Activated naive CD8-positive, alpha-beta T cell treated with anti-CD3 and anti-CD28 coated beads, Interleukin-2, amount 10 ng/mL, durations not matched to agents 7 days and 5 days (primary cell): ENCODE measurements around the gene EPAS1. TPM values are rescaled to one million over a fixed set of nuclear protein-coding genes. Genes with fewer than 3 reads are reported as not detected.
"Not testable (repeated sequence)": the region's sequence is repeated elsewhere in the genome, so short reads cannot be mapped to it uniquely, and the experiment has no call there.

Experiments used
- ATAC-seq: fragments of 150-1000 bp; cut with Tn5 transposase; one replicate; pipeline ENCODE4 v1.10.0; 2021; ENCODE audit warnings: low read depth, moderate library complexity
- POLR2A ChIA-PET: fragments of 350-600 bp; sonication (Branson Sonifier 250); formaldehyde crosslinking; loops from one replicate; lab custom pipeline; 2021; ENCODE audit warnings: antibody characterized with exemption; lab: Charles Lee
- DNase-seq: peaks from one replicate; pipeline ENCODE4 v3.0.0; 2021
- H3K27ac Mint-ChIP-seq: one replicate; pipeline ENCODE4 v1.8.0; 2022; ENCODE audit warnings: mild to moderate bottlenecking, mixed read lengths
- H3K27me3 Mint-ChIP-seq: one replicate; pipeline ENCODE4 v1.8.0; 2022; ENCODE audit warnings: mild to moderate bottlenecking, moderate library complexity, mixed read lengths
- H3K36me3 Mint-ChIP-seq: one replicate; pipeline ENCODE4 v1.8.0; 2021; ENCODE audit warnings: mild to moderate bottlenecking, mixed read lengths
- H3K4me1 Mint-ChIP-seq: one replicate; pipeline ENCODE4 v1.8.0; 2021; ENCODE audit warnings: mixed read lengths
- H3K4me3 Mint-ChIP-seq: one replicate; pipeline ENCODE4 v1.8.0; 2022; ENCODE audit warnings: mild to moderate bottlenecking, moderate library complexity, mixed read lengths
- H3K9me3 Mint-ChIP-seq: one replicate; pipeline ENCODE4 v1.8.0; 2021; ENCODE audit warnings: mixed read lengths
- total RNA-seq, 2 experiments: library from RNA; stranded (reverse); gene quantifications; one replicate each; pipeline ENCODE4 v1.2.3, GENCODE V29; 2021

EPAS1 gene
- total RNA-seq, 2 experiments from 2014 or later = 11.7 to 13.1 TPM

DNA sequence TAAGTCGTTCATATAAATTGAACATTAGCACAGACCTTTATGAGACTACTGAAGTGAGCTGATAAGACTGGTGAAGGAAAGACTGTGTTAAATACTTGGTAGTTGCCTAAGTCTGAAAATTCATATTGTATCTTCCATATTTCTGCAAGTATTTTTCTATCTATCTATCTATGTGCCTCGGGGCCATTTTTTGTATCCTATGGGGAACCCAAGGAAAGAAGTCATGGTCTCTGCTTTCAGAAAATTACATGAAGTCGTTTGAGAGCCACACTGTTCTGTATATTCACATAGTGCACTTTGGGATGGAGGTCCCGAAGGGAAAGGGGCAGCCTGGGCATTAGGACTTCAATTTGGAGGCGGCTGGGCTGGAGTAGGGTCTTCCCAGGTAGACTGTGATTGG is 89.6 kb downstream of the EPAS1 start:
- H3K27me3 Mint-ChIP-seq = peaks cover 5% of the 10 kb centered on the region
- no peaks in the 10 kb centered on the region for H3K36me3 Mint-ChIP-seq
- POLR2A ChIA-PET = no interaction called here
- no peak overlapping the region for H3K27ac Mint-ChIP-seq
- H3K9me3 Mint-ChIP-seq = no peaks in the 10 kb centered on the region
- no peak overlapping the region for H3K4me3 Mint-ChIP-seq
- DNase-seq (no peak), ATAC-seq (no peak)
- H3K4me1 Mint-ChIP-seq = peaks cover 3% of the 10 kb centered on the region

DNA sequence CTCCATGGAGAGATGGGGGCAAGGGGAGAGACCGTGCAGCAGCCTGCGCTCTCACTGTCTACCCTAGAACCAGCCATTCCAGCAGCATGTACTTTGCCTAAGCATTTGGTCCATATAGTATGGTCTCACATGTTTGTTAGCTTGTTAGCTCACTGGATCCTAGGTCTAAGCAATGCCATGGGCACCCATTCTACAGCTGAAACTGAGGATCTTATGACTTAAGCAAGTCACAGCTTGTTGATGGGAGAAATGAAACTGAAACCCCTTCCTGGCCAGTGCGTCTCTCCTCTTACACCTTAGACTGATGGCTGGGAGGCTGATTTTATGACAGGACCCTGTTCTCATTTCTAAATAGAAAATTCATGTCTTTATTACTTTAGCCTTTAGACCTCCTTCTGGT is 90.1 kb downstream of the EPAS1 start:
- POLR2A ChIA-PET = no interaction called here
- ATAC-seq (peak; percentile 36), DNase-seq (no peak)
- H3K27ac Mint-ChIP-seq = no peak overlapping the region
- H3K4me3 Mint-ChIP-seq = no peak overlapping the region
- peaks cover 5% of the 10 kb centered on the region for H3K27me3 Mint-ChIP-seq
- no peaks in the 10 kb centered on the region for H3K36me3 Mint-ChIP-seq
- H3K4me1 Mint-ChIP-seq = peaks cover 3% of the 10 kb centered on the region
- no peaks in the 10 kb centered on the region for H3K9me3 Mint-ChIP-seq

DNA sequence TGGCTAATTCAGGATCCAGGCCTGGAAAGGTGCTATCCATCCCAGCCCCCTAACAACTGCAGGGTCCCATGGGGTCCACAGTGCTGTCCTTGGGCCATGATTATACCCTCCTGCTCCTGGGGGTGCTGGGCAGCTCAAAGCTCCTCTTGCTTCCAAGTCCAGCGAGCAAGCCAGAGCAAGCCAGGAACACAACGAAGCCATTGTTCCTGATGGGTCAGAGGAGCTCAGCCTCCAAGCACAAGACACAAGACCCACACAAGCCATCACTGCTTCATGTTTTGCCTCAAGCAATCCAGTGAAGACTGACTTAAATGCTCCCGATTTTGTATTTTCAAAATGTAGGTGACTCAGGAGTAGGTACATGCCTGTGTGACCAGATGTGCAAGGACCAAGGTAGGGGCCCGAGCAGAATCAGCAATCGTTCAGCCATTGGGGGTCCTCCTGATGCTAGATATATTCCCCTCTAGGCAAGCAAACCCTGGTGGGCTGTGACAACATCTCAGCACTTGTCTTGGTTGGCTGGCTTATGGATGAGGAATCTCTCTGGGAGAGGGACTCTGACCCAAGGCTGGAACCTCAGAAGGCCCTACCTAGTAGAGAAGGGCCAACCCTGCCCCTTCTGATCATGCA is 90.8 kb downstream of the EPAS1 start:
- no peaks in the 10 kb centered on the region for H3K36me3 Mint-ChIP-seq
- DNase-seq (no peak), ATAC-seq (no peak)
- peaks cover 5% of the 10 kb centered on the region for H3K27me3 Mint-ChIP-seq
- H3K4me1 Mint-ChIP-seq = peaks cover 3% of the 10 kb centered on the region
- no peak overlapping the region for H3K27ac Mint-ChIP-seq
- H3K4me3 Mint-ChIP-seq = no peak overlapping the region
- POLR2A ChIA-PET = no interaction called here
- H3K9me3 Mint-ChIP-seq = no peaks in the 10 kb centered on the region

- Mint-ChIP-seq H3K27me3 (peaks cover 7% of the 10 kb centered on the region), H3K4me1 (peaks cover 3% of the 10 kb centered on the region), H3K27ac (no peak overlapping the region), H3K36me3 (no peaks in the 10 kb centered on the region), H3K4me3 (no peak overlapping the region), H3K9me3 (no peaks in the 10 kb centered on the region)
- DNase-seq = no peak
- ATAC-seq = no peak
- POLR2A ChIA-PET = no interaction called here
Measured at GRCh38 chr2:46388881-46389280, 91.7 kb downstream of the EPAS1 start.

DNA sequence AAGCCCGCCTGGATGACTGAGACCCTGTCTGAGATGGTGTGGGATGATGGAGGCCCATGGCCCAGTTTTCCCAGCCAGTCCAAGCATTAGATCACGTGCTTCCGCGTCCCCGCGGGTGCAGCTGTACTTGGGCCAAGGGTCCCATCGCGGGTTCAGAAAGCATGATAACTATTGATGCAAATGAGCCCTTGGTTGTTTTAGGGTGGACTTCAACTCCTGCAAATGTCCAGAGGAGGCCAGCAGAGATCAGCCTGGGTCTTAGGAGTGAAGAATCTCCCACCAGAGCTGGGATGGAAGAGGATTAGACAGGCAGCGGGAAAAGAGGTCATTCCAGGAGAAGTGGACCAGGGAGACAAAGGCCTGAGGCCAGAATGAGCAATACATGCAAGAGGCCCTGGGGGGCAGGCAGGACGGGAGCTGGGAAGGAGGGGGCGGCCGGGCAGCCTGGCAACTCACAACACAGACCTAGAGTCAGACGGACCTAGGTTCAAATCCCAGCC is 92.3 kb downstream of the EPAS1 start:
- DNase-seq = no peak
- no peaks in the 10 kb centered on the region for H3K36me3 Mint-ChIP-seq
- POLR2A ChIA-PET = no interaction called here
- H3K4me1 Mint-ChIP-seq = peaks cover 3% of the 10 kb centered on the region
- no peaks in the 10 kb centered on the region for H3K9me3 Mint-ChIP-seq
- H3K27me3 Mint-ChIP-seq = peaks cover 7% of the 10 kb centered on the region
- no peak overlapping the region for H3K27ac Mint-ChIP-seq
- ATAC-seq = no peak
- no peak overlapping the region for H3K4me3 Mint-ChIP-seq

DNA sequence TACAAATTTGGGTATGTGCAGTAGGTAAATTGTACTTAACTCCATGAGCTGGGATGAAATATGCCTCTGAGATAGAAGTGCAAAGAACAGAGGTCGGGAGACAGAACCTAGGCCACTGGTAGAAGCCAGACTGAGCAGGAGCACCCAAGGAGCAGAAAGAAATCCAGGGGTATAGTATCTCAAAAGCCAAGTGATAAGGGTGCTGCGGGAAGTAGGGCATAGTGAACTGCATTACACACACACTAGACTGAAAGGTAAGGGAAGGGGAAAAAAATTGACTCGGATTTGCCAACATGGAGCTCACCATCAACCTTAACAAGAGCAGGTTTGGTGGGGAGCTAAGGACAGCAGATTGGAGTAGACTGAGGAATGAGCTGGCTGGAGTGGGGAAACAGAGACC is 92.8 kb downstream of the EPAS1 start:
- no peak overlapping the region for H3K4me3 Mint-ChIP-seq
- no peaks in the 10 kb centered on the region for H3K9me3 Mint-ChIP-seq
- peaks cover 10% of the 10 kb centered on the region for H3K27me3 Mint-ChIP-seq
- H3K27ac Mint-ChIP-seq = no peak overlapping the region
- H3K36me3 Mint-ChIP-seq = no peaks in the 10 kb centered on the region
- POLR2A ChIA-PET = no interaction called here
- peaks cover 3% of the 10 kb centered on the region for H3K4me1 Mint-ChIP-seq
- no peak for DNase-seq
- ATAC-seq = no peak

GRCh38 chr2:46390901-46391395 is 93.7 kb downstream of the EPAS1 start:
- ATAC-seq (no peak), DNase-seq (no peak)
- POLR2A ChIA-PET = no interaction called here
- Mint-ChIP-seq H3K27ac (no peak overlapping the region), H3K36me3 (no peaks in the 10 kb centered on the region), H3K9me3 (no peaks in the 10 kb centered on the region), H3K27me3 (peaks cover 15% of the 10 kb centered on the region), H3K4me3 (no peak overlapping the region), H3K4me1 (peaks cover 6% of the 10 kb centered on the region)

DNA sequence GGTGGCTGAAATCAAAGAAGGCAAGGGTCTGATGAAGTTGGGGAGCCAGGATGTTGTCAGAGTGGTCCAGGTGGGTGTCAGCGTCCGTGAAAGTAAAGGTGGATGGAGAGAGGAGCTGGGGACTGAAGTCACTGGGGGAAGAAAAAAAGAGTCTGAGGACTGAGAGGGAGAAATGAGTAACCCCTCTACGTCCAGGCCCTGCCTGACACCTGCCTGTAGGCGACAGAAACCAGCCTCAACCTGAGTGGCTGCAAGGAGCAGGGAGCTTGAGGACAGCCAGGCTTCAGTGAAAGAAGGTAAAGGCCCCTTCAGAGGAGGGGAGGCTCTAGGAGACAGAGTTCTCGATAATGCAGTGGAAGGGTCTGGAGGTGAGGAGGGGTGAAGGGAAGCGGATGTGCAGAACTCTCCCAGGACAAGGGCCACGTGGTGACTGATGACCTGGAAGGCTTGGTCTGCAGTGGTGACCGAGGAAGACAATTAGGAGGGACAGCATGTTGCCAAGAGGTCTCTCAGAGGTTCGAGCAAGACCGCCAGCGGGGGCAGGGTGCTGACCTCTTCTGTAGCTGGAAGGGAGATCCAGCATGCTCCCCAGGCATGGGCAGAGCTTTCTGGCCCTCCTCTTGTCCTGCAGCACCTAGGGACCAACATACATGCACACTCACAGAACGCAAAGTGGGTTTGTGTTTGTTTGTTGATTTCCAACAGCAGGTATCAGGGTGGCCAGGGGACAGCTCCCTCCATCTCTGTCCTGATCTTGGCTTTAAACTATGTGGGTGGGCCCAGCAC is 95.5 kb downstream of the EPAS1 start:
- Mint-ChIP-seq H3K4me1 (peaks cover 3% of the 10 kb centered on the region), H3K4me3 (no peak overlapping the region), H3K27ac (no peak overlapping the region), H3K9me3 (no peaks in the 10 kb centered on the region), H3K27me3 (peaks cover 28% of the 10 kb centered on the region), H3K36me3 (no peaks in the 10 kb centered on the region)
- no peak for DNase-seq
- POLR2A ChIA-PET = no interaction called here
- ATAC-seq = no peak

DNA sequence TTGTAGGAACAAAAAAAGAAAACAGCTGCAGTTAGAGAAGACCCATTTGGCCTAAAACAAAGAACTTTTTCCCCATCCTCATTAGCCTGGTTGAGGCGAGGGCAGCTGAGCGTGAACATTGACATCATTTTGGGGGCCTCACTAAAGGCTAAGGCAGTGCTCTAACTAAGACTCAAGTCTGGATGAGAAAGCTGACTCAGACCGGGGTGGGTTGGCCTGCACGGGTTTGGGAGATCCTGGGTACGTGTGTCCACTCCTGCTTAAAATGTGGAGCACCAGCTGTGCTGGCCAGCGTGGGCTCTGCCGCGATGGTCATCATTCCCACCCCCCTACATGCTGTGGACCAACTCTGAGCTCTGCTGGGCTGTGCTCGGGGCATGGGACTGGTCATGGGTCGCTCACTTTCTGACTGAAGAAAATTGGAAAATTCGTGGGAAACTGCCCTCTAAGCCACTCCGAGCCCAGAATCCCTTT is 96.2 kb downstream of the EPAS1 start:
- no peak for DNase-seq
- no peak for ATAC-seq
- POLR2A ChIA-PET = no interaction called here
- Mint-ChIP-seq H3K36me3 (no peaks in the 10 kb centered on the region), H3K4me1 (peaks cover 3% of the 10 kb centered on the region), H3K9me3 (no peaks in the 10 kb centered on the region), H3K4me3 (no peak overlapping the region), H3K27me3 (peaks cover 32% of the 10 kb centered on the region), H3K27ac (no peak overlapping the region)

GRCh38 chr2:46393865-46394264 is 96.7 kb downstream of the EPAS1 start:
- no peaks in the 10 kb centered on the region for H3K9me3 Mint-ChIP-seq
- ATAC-seq = no peak
- H3K4me1 Mint-ChIP-seq = peaks cover 3% of the 10 kb centered on the region
- H3K36me3 Mint-ChIP-seq = no peaks in the 10 kb centered on the region
- H3K4me3 Mint-ChIP-seq = no peak overlapping the region
- no peak overlapping the region for H3K27ac Mint-ChIP-seq
- no peak for DNase-seq
- H3K27me3 Mint-ChIP-seq = peaks cover 35% of the 10 kb centered on the region
- POLR2A ChIA-PET = no interaction called here

DNA sequence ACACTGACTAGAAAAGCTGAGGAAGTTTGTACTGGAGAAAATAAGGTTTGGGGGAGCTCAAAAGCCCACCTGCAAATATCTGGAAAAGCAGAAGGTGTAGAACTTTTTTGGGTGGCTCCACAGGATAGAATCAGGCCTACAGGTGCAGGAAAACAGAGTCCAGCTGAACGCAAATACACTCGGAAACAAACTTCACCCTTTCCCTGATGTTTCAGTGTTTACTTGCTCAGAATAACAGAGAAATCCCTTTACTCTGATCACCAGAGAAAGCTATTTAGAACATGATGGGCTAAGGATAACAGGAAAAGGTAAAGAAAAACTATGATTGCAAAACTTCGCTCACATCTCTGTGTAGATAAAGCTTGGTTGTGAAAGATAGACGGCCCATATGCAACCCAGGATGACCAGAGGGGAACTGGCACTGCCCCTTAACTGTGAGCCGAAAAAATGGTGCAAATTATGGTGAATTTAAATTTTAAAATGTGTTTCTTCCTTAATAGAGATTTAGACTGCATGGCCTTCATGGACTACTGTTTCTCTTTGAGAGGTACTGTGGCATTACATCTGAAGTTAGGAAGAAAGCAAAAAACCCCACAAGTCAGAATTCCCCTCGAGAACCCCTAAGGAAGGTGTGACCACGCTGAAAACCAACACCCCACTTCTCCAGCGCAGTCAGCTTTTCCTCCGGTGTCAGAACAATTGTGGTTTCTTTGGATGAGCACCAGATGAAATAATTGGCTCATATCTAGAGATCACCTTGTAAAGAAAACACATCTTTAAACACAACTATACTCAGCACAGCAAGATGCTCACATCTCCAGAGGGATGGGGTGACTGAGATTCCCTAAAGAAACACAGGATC is 97.7 kb downstream of the EPAS1 start:
- no peak overlapping the region for H3K4me3 Mint-ChIP-seq
- peaks cover 3% of the 10 kb centered on the region for H3K4me1 Mint-ChIP-seq
- H3K27ac Mint-ChIP-seq = no peak overlapping the region
- no peaks in the 10 kb centered on the region for H3K9me3 Mint-ChIP-seq
- DNase-seq (no peak), ATAC-seq (no peak)
- peaks cover 41% of the 10 kb centered on the region for H3K27me3 Mint-ChIP-seq
- POLR2A ChIA-PET = no interaction called here
- no peaks in the 10 kb centered on the region for H3K36me3 Mint-ChIP-seq

DNA sequence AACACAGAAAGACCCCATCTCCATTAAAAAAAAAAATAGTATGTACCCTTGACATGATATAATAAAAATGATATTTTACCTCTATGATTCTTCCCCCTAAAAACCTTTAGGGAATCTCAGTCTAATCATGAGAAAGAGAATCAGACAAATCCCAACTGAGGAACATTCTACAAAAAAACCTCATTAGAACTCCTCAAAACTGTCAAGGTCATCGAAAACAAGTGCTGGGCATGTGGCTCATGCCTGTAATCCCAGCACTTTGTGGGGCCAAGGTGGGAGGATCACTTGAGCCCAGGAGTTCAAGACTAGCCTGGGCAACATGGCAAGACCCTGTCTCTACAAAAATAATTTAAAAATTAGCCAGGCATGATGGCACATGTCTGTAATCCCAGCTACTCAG is 98.5 kb downstream of the EPAS1 start:
- POLR2A ChIA-PET, H3K4me1 Mint-ChIP-seq, H3K27ac Mint-ChIP-seq, DNase-seq, H3K9me3 Mint-ChIP-seq, H3K36me3 Mint-ChIP-seq, ATAC-seq, H3K4me3 Mint-ChIP-seq: not testable (repeated sequence)
- peaks cover 42% of the 10 kb centered on the region for H3K27me3 Mint-ChIP-seq

GRCh38 chr2:46400016-46400415 is 102.8 kb downstream of the EPAS1 start:
- POLR2A ChIA-PET = no interaction called here
- H3K4me3 Mint-ChIP-seq = no peak overlapping the region
- H3K27ac Mint-ChIP-seq = no peak overlapping the region
- peaks cover 40% of the 10 kb centered on the region for H3K27me3 Mint-ChIP-seq
- no peaks in the 10 kb centered on the region for H3K36me3 Mint-ChIP-seq
- DNase-seq = no peak
- ATAC-seq = no peak
- H3K9me3 Mint-ChIP-seq = no peaks in the 10 kb centered on the region
- H3K4me1 Mint-ChIP-seq = peaks cover 3% of the 10 kb centered on the region
